Measurements from ENCODE around the gene TBC1D9.

- no peak for TF ChIP-seq POLR2A (IDR thresholded peaks at IDR 0.05)
- TF ChIP-seq EP300 (IDR thresholded peaks at IDR 0.05): no peak
Measured at GRCh38 chr4:140744421-140744820, 11.8 kb downstream of the TBC1D9 start.
